AG09309 (cell line): ENCODE results near the gene DCUN1D1.

Source experiments
- DNase-seq: peaks from one replicate; pipeline ENCODE4 v3.0.0-alpha.2; 2010; ENCODE audit warnings: low read depth
- H3K4me3 ChIP-seq: 2 replicates; pipeline ENCODE4 v1.5.1; 2011; ENCODE audit warnings: mild to moderate bottlenecking, low read depth, low read length, moderate library complexity; ENCODE audit not compliant: control insufficient read depth
- CTCF ChIP-seq: IDR thresholded peaks from 2 replicates; pipeline ENCODE4 v1.5.1; 2011; ENCODE audit warnings: mild to moderate bottlenecking, low read depth, low read length, inconsistent platforms; ENCODE audit not compliant: insufficient read depth, control insufficient read depth; ENCODE audit errors: missing control alignments

Gene DCUN1D1

DNA sequence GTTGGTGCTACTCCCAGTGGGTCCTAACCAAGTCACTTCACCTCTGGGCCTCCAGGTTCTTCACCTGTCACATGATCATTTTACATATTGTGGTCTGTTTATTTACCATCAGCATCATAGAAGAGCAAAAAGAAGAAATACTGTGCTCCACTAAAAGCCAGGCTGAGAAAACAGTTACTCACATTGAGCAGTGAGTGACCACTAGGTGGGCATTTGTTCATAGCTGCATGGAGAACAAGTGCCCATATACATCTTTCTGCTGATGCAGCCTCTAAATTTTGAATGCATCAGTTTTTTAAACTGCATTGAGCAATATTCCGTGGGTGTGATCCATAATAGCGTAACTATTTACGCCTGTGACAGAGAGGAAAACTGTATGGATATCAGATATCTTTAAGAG is 76.2 kb downstream of the DCUN1D1 start:
- H3K4me3 ChIP-seq: no peak overlapping the region
- TF ChIP-seq CTCF: no peak
- no peak for DNase-seq

GRCh38 chr3:182902236-182902635 is 78.1 kb downstream of the DCUN1D1 start:
- no peak overlapping the region for H3K4me3 ChIP-seq
- no peak for TF ChIP-seq CTCF
- DNase-seq: no peak

DNA sequence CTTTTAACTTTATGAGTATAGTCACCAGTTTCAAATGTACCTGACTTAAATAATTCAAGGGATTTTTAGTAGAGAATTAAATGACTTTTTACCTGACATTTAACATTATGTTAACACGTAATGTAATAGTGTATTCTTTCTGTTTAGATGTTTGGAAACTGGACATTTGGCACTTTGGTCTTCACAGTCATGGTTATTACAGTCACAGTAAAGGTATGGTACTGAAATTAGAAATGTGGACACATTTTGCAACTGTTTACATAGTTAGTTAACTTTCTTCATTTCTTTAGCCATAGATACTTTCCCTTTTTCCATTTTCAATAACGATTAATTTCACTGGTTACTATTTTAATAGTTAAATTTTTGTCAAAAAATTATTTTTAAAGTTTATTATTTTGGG is 83.8 kb downstream of the DCUN1D1 start:
- no peak for DNase-seq
- TF ChIP-seq CTCF: no peak
- H3K4me3 ChIP-seq: no peak overlapping the region

DNA sequence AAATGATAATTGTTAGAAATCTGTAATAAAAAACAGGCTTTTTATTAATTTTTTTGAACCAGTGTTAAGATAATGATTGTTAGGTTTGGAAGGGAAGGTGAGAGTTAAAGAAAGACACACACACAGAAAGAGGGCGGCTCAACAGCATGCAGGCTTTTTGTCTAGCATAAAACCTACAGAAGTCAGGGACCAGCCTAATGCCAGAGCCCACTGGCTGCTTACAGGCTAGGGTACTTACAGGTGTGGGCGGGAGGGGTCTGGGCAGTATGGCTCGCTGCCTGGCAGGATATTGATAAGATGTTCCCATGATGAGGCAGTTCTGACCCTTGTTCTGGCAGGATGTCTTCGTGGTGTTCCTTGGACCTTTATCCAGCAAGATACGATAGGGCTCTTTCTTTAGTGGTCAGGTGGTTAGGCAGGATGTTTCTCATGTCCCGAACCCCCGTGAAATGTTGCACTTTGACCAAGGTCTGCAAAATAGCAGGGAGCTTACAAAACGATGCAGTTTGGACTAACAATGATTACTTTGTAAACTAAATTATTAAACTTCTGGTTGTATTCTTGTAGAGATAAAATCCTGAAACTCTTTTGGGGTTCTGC is 84.7 kb downstream of the DCUN1D1 start:
- no peak overlapping the region for H3K4me3 ChIP-seq
- no peak for DNase-seq

DNA sequence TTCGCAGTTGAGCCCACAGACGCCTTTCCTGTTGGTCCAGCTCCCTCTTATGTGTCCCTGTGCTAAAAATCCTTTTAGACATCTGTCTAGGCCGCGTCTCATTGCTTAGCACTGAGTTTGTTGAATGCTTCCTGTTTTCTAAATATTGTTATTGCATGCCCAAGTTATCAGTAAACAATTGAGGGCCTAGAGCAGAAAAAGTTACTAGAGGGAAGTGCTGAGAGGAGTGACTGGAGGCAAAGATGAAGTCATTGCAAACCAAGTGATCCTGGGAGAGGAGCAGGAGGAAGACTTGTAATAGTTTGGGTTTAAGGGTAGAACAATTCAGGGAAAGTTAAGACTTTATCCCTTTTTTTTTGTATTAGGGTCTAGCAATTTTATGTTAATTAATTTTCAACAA is 88.1 kb downstream of the DCUN1D1 start:
- H3K4me3 ChIP-seq: no peak overlapping the region
- TF ChIP-seq CTCF: no peak
- no peak for DNase-seq

More for the DNA sequence above, 84.7 kb downstream of the DCUN1D1 start:
- TF ChIP-seq CTCF: no peak

GRCh38 chr3:182891364-182891763 is 89.0 kb downstream of the DCUN1D1 start:
- no peak overlapping the region for H3K4me3 ChIP-seq
- DNase-seq: no peak
- TF ChIP-seq CTCF: no peak

- TF ChIP-seq CTCF: no peak
- no peak overlapping the region for H3K4me3 ChIP-seq
- DNase-seq: no peak
These were observed 90.2 kb downstream of the DCUN1D1 start for GRCh38 chr3:182889948-182890629.
